Mesothelial cell of epicardium (in vitro differentiated cells): ENCODE data around the gene WFS1. TPM values are rescaled to one million over a fixed set of nuclear protein-coding genes. Genes with fewer than 3 reads are reported as not detected.

Experiments used
- DNase-seq, 2 experiments: peaks; one replicate each; pipeline ENCODE4 v3.0.0; 2021; ENCODE audit warnings: low spot score in 2 of 2; ENCODE audit not compliant: unreplicated experiment in 2 of 2
- H3K27ac Mint-ChIP-seq: 2 replicates; pipeline ENCODE4 v1.8.0; 2021; ENCODE audit warnings: mixed read lengths
- H3K27me3 Mint-ChIP-seq: 2 replicates; pipeline ENCODE4 v1.8.0; 2021; ENCODE audit warnings: low read depth, mixed read lengths
- H3K36me3 Mint-ChIP-seq: 2 replicates; pipeline ENCODE4 v1.8.0; 2021; ENCODE audit warnings: mixed read lengths
- H3K4me1 Mint-ChIP-seq: 2 replicates; pipeline ENCODE4 v1.8.0; 2021; ENCODE audit warnings: mixed read lengths
- H3K4me3 Mint-ChIP-seq: 2 replicates; pipeline ENCODE4 v1.8.0; 2021; ENCODE audit warnings: mild to moderate bottlenecking, moderate library complexity, mixed read lengths
- H3K9me3 Mint-ChIP-seq: 2 replicates; pipeline ENCODE4 v1.8.0; 2021; ENCODE audit warnings: mixed read lengths
- CTCF ChIP-seq: fragments of 200-600 bp; sonication (generic); IDR thresholded peaks from one replicate; pipeline ENCODE4 v1.5.0; 2021; ENCODE audit warnings: antibody characterized with exemption; ENCODE audit not compliant: unreplicated experiment
- total RNA-seq: library from RNA; stranded (reverse); gene quantifications from 3 replicates; pipeline ENCODE4 v1.2.1, GENCODE V29; 2021

WFS1 gene
- total RNA-seq, 1 donor from 2014 or later: 34.2 TPM

DNA sequence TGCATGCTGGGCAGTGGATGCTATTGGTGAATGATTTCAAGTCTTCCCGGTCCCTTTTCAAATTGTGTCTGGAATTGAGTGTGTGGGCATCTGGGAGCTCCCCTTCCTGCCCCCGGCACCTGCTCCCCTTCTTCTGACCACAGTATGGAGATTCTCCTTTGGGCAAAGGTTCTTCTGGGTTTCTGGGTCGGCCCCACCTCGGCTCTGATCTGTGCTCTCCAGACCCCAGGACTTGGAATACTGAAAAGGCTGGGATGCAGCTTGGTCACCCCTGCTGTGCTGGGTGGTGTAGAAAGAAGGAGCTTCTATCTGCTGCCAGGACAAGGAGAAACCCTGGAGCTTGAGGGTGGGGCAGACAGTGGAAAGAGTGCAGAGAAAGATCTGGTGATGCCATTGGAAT, 78.8 kb downstream of the WFS1 start:
- Mint-ChIP-seq H3K27me3 (peaks cover 38% of the 10 kb centered on the region), H3K4me3 (no peak overlapping the region), H3K36me3 (no peaks in the 10 kb centered on the region), H3K27ac (no peak overlapping the region), H3K4me1 (no peaks in the 10 kb centered on the region), H3K9me3 (peaks cover 6% of the 10 kb centered on the region)
- TF ChIP-seq CTCF: no peak
- DNase-seq: no peak

- Mint-ChIP-seq H3K36me3 (no peaks in the 10 kb centered on the region), H3K4me1 (no peaks in the 10 kb centered on the region), H3K4me3 (no peak overlapping the region), H3K27me3 (peaks cover 35% of the 10 kb centered on the region), H3K9me3 (peaks cover 2% of the 10 kb centered on the region), H3K27ac (no peak overlapping the region)
- no peak for TF ChIP-seq CTCF
- no peak for DNase-seq
Observed at GRCh38 chr4:6349896-6350603, 80.4 kb downstream of the WFS1 start.

- TF ChIP-seq CTCF: no peak
- Mint-ChIP-seq H3K36me3 (no peaks in the 10 kb centered on the region), H3K9me3 (no peaks in the 10 kb centered on the region), H3K4me1 (no peaks in the 10 kb centered on the region), H3K27me3 (peaks cover 35% of the 10 kb centered on the region), H3K4me3 (no peak overlapping the region), H3K27ac (no peak overlapping the region)
- DNase-seq: no peak
Observed at GRCh38 chr4:6350646-6351045, 81.0 kb downstream of the WFS1 start.

GRCh38 chr4:6351246-6352000, 81.8 kb downstream of the WFS1 start:
- no peak for DNase-seq
- no peak for TF ChIP-seq CTCF
- no peaks in the 10 kb centered on the region for H3K9me3 Mint-ChIP-seq
- no peak overlapping the region for H3K4me3 Mint-ChIP-seq
- H3K27me3 Mint-ChIP-seq: peaks cover 29% of the 10 kb centered on the region
- no peaks in the 10 kb centered on the region for H3K36me3 Mint-ChIP-seq
- H3K4me1 Mint-ChIP-seq: no peaks in the 10 kb centered on the region
- no peak overlapping the region for H3K27ac Mint-ChIP-seq

DNA sequence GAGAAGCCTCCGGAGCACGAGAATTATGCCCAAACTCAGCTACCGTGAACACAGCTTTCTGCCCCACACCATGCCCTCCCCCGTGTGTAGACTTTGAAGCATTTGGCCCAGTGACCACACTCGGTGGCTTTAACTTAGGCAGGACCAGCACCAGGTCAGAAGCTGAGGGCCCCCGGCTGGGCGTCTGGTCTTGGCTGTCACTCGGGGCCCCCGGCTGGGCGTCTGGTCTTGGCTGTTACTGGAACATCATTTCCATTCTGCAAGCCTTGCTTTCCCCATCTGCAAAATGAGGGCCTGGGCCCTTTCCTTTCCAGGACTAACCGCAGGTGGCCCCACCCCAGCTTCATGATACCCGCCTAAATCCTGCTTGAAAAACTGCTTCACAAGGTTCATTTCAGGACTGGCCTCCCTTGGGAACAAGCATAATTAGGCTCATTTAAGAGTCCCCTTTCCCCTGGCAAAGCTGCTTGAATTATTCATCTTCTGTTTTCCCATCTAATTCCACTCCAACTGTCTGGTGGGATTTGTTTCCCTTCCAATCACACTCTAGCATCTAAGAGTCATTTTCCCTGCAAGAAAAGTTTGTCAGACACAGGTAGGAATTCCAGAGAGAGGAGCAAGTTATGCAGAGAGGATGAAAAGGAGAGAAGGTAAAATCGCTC, 82.5 kb downstream of the WFS1 start:
- DNase-seq: no peak

More for the DNA sequence above, 82.5 kb downstream of the WFS1 start:
- Mint-ChIP-seq H3K36me3 (no peaks in the 10 kb centered on the region), H3K9me3 (no peaks in the 10 kb centered on the region), H3K4me1 (no peaks in the 10 kb centered on the region), H3K27me3 (peaks cover 26% of the 10 kb centered on the region), H3K27ac (no peak overlapping the region), H3K4me3 (no peak overlapping the region)
- no peak for TF ChIP-seq CTCF

Other genes starting within 250 kb of the WFS1 start
- gene JAKMIP1, start 69.3 kb upstream of the WFS1 start, total RNA-seq: not detected in 3 replicates
- gene PPP2R2C, start 202.8 kb downstream of the WFS1 start, total RNA-seq: 4.1 to 5.8 TPM (median 5.2 TPM) in 3 replicates